Measurements from ENCODE around the gene PIK3R2. TPM values are rescaled to one million over a fixed set of nuclear protein-coding genes. Genes with fewer than 3 reads are reported as not detected.

PIK3R2 gene
- total and polyA plus RNA-seq, 2 of the 13 experiments (the other 11 are each of a cell fraction or from before 2014, with no cell fraction given) = 18.6 to 25.3 TPM

GRCh38 chr19:18193388-18194180 is 40.6 kb downstream of the PIK3R2 start (continued):
- TF ChIP-seq ZBTB40 (IDR thresholded peaks at IDR 0.05) (no peak), ZBTB40 (CRISPR knock-in tag; IDR thresholded peaks at IDR 0.05) (peak; percentile 2; the same call in 1 of the 2 replicates), ZNF891 (CRISPR knock-in tag; IDR thresholded peaks at IDR 0.05) (0 out of 2 replicates have a peak, but pooled peaks have one; percentile 1), ZNF543 (CRISPR knock-in tag; IDR thresholded peaks at IDR 0.05) (0 out of 2 replicates have a peak, but pooled peaks have one; percentile 19), ZC3H4 (CRISPR knock-in tag; IDR thresholded peaks at IDR 0.05; ENCODE audit: borderline replicate concordance) (no peak), TCF7L2 (IDR thresholded peaks at IDR 0.05; ENCODE audit: low read depth, low read length) (no peak), ZNF296 (CRISPR knock-in tag; conservative IDR thresholded peaks at IDR 0.05) (peak; percentile 31; the same call in 1 of the 2 replicates), NONO (IDR thresholded peaks at IDR 0.05) (no peak), NONO (CRISPR knock-in tag; conservative IDR thresholded peaks at IDR 0.05) (peak; percentile 67), AGO2 (optimal IDR thresholded peaks at IDR 0.05; ENCODE audit: low read depth, low read length) (peak; percentile 48), GABPA (IDR thresholded peaks at IDR 0.05; ENCODE audit: low read depth, low read length) (no peak), GABPA (CRISPR knock-in tag; IDR thresholded peaks at IDR 0.05; ENCODE audit: low read depth) (0 out of 2 replicates have a peak, but pooled peaks have one; percentile 0), HNF4G (IDR thresholded peaks at IDR 0.05; ENCODE audit: borderline replicate concordance, low read depth, low read length) (peak; percentile 40; the same call in 1 of the 2 replicates), HNF4G (CRISPR knock-in tag; IDR thresholded peaks at IDR 0.05; ENCODE audit: borderline replicate concordance, low read depth) (no peak), ATM (IDR thresholded peaks at IDR 0.05; ENCODE audit: borderline replicate concordance) (no peak), ZFP91 (CRISPR knock-in tag; IDR thresholded peaks at IDR 0.05; ENCODE audit: borderline replicate concordance) (peak; percentile 32; the same call in 1 of the 2 replicates), KDM2A (CRISPR knock-in tag; IDR thresholded peaks at IDR 0.05; ENCODE audit: borderline replicate concordance, low read depth) (peak; percentile 15; the same call in 1 of the 2 replicates), HDAC1 (CRISPR knock-in tag; IDR thresholded peaks at IDR 0.05) (peak; percentile 45), ZNF253 (CRISPR knock-in tag; IDR thresholded peaks at IDR 0.05; ENCODE audit: borderline replicate concordance) (no peak), SALL1 (CRISPR knock-in tag; IDR thresholded peaks at IDR 0.05) (peak; percentile 10; the same call in 1 of the 2 replicates)
